ENCODE measurements around the gene PKN1. TPM values are rescaled to one million over a fixed set of nuclear protein-coding genes. Genes with fewer than 3 reads are reported as not detected.
A peak's percentile ranks its signal among the peaks of the same experiment; 100 is the strongest.

PKN1 gene
- total and polyA plus RNA-seq, 8 donors: 42.0 to 268 (median 87.9) TPM

DNA sequence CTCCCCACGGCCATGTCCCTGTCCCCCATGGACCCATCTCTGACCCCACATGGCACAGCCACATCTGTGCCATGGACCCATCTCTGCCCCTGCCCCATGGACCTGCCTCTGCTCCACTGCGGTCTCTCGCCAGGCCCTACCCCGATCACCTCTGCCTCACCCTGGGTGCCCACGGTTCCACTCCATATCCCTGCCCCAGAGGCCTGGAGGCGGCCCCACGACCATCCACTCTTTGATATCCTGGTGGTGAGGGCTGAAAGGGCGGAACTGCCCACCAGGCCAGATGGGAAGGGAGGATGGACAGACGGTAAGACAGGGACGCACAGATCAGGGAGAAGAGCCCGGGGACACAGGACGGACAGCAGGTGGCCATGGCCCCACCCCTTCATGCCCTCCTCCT, 41.7 kb downstream of the PKN1 start:
- peaks cover 0 to 47% (median 29%) of the 10 kb centered on the region in 3 donors for H3K27me3 ChIP-seq
- WGBS, 5 donors: 30 to 42% (median 36%) methylated on average over 11 to 12 of the region's 12 CpGs
- intact Hi-C loops (cut with DNase I; ENCODE audit: low total_unique reads): no loop called here

DNA sequence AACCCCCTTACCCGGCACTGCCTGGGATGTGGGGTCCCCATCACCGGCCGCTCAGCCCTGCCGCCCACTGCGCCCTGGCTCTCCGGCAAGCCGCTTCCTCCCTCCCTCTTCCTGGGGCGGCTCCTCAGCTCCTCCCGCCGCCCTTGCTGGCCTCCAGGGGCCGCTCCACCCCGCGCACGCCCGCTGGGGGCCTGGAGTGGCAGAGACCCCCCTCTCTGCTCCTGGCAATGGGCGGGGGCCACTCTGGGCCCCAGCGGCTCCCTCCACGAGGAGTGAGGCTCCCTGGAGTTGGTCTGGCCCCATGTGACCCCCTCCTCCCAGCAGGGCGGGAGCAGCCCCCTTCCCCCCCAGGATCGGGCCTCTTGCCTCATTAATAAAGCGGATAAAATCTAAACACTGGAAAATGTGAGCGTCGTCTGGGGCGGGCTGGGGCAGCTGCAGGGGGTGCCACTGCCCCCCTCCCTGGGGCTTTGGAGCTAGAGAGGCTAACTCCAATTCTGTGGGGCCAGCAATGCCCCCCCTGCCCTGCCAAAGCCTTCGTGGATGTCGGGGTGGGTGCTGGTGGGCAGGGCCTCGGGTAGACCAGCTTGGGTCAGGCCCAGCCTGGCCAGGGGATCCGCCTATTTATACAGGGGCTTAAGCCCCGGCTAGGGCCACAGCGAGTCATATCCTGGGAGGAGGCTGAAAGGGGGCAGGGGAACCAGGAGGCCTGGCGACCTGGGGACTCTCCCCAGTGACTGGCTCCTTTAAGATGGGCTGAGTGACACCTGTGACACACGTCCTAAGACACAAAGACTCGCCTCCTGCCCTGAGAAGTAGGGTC, 42.4 kb downstream of the PKN1 start, which contains the start of gene PTGER1:
Gene PTGER1 (minus strand): TSS at position 104 of the 823 bp plus-strand sequence. CDS start 1,034 bp downstream, outside the sequence.
- 5 to 11% (median 7%) methylated on average over 23 to 33 of the region's 33 CpGs for WGBS, 5 donors
- TF ChIP-seq POLR2A (IDR thresholded peaks at IDR 0.05): no peak
- TF ChIP-seq, protein P1, sequence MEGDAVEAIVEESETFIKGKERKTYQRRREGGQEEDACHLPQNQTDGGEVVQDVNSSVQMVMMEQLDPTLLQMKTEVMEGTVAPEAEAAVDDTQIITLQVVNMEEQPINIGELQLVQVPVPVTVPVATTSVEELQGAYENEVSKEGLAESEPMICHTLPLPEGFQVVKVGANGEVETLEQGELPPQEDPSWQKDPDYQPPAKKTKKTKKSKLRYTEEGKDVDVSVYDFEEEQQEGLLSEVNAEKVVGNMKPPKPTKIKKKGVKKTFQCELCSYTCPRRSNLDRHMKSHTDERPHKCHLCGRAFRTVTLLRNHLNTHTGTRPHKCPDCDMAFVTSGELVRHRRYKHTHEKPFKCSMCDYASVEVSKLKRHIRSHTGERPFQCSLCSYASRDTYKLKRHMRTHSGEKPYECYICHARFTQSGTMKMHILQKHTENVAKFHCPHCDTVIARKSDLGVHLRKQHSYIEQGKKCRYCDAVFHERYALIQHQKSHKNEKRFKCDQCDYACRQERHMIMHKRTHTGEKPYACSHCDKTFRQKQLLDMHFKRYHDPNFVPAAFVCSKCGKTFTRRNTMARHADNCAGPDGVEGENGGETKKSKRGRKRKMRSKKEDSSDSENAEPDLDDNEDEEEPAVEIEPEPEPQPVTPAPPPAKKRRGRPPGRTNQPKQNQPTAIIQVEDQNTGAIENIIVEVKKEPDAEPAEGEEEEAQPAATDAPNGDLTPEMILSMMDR (IDR thresholded peaks at IDR 0.05): peak in 3 of 7 experiments; percentile 5 to 48 (median 22)
- peaks cover 61 to 78% (median 69%) of the 10 kb centered on the region in 4 donors for H3K4me1 ChIP-seq
- H3K27me3 ChIP-seq: peaks cover 0 to 47% (median 29%) of the 10 kb centered on the region in 3 donors
- H3K4me3 ChIP-seq: peak within 1 kb of the TSS; percentile 18 to 46 (median 26)
- DNase-seq: peak in 1 of 2 donors; percentile 82
- H3K36me3 ChIP-seq: peaks cover 20 to 47% (median 45%) of the 10 kb centered on the region in 4 donors
- peak within 1 kb of the TSS in 4 of 5 donors; percentile 18 to 82 (median 74) for H3K27ac ChIP-seq
- intact Hi-C loops (cut with DNase I; ENCODE audit: low total_unique reads): no loop called here
- H3K9me3 ChIP-seq: no peaks in the 10 kb centered on the region

More for the DNA sequence above, 41.7 kb downstream of the PKN1 start:
- DNase-seq: no peak
- peak overlapping the region in 4 of 5 donors; percentile 18 to 82 (median 74) for H3K27ac ChIP-seq
- TF ChIP-seq, protein P1 (IDR thresholded peaks at IDR 0.05): no peak
- TF ChIP-seq POLR2A (IDR thresholded peaks at IDR 0.05): no peak
- TF ChIP-seq EP300 (IDR thresholded peaks at IDR 0.05): no peak
- no peak for TF ChIP-seq POLR2AphosphoS5 (IDR thresholded peaks at IDR 0.05)
- peaks cover 27 to 47% (median 45%) of the 10 kb centered on the region in 4 donors for H3K36me3 ChIP-seq
- H3K9me3 ChIP-seq: no peaks in the 10 kb centered on the region
- H3K4me3 ChIP-seq: peak overlapping the region; percentile 18 to 29 (median 26)
- H3K4me1 ChIP-seq: peaks cover 61 to 71% (median 66%) of the 10 kb centered on the region in 4 donors

DNA sequence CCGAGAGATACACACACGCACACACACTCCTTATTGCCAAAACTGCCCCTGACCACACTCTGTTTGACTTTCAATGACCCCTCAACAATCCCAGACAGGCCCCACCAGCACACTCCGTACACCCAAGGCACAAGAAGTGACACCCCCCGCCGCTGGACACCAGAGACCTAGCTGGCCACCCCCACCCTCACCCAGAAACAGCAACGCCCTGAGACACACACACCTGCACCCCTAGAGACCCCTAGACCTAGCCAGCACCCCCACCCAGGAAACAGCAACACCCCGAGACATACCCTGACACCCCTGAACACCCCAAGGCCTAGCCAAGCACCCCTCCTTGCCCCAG, 43.2 kb downstream of the PKN1 start:
- Histone ChIP-seq H3K4me1 (peaks cover 61 to 81% (median 69%) of the 10 kb centered on the region in 4 donors), H3K27me3 (peaks cover 0 to 47% (median 29%) of the 10 kb centered on the region in 3 donors), H3K9me3 (no peaks in the 10 kb centered on the region), H3K27ac (peak overlapping the region in 4 of 5 donors; percentile 18 to 82 (median 74)), H3K4me3 (no peak overlapping the region), H3K36me3 (peaks cover 16 to 46% (median 44%) of the 10 kb centered on the region in 4 donors)
- no peak for DNase-seq
- intact Hi-C loops (cut with DNase I; ENCODE audit: low total_unique reads): no loop called here
- WGBS, 5 donors: 72 to 79% (median 76%) methylated on average over 6 to 7 of the region's 7 CpGs
- TF ChIP-seq EP300 (IDR thresholded peaks at IDR 0.05) (no peak), POLR2A (IDR thresholded peaks at IDR 0.05) (no peak), POLR2AphosphoS5 (IDR thresholded peaks at IDR 0.05) (no peak)
- TF ChIP-seq, protein P1 (IDR thresholded peaks at IDR 0.05): no peak

DNA sequence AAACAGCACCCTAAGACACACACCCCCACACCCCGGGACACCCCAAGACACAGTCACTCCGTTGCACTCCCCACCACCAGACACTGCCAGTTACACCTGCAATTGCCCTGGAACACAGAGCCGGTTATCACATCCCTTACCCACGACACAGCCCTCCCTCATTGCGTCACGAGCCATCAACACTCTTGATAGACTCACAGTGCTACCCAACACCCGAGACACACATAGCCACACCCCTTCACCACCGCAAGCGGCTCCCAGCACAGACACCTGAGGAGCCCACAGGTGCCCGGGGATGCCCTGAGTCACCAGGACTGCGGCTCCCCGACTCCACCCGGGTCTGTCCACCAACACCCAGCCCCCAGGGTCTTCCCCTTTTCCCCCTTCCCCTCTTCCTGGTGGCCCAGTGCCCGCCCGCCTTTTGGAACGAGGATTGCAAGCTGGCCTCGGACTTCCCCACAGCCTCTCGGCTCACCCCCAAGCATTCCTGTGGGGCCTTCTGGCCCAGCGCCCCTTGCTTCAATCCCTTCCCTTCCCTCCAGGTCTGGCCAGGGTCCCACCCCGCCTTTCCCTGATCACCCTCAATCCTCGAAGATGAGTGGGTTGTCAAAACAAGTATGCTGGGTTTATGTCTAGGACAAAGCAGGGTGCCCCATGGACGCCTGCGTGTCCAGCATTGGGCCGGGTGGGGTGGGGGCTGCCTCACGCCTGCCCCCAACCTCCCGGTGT, 43.7 kb downstream of the PKN1 start:
- Histone ChIP-seq H3K27ac (peak overlapping the region; percentile 1 to 82 (median 73)), H3K27me3 (peaks cover 0 to 47% (median 29%) of the 10 kb centered on the region in 3 donors), H3K4me3 (no peak overlapping the region), H3K36me3 (peaks cover 16 to 44% (median 41%) of the 10 kb centered on the region in 4 donors), H3K4me1 (peaks cover 59 to 77% (median 65%) of the 10 kb centered on the region in 4 donors), H3K9me3 (no peaks in the 10 kb centered on the region)
- intact Hi-C loops (cut with DNase I; ENCODE audit: low total_unique reads): no loop called here
- WGBS, 5 donors: 36 to 49% (median 45%) methylated on average over 24 to 26 of the region's 26 CpGs
- DNase-seq: peak; percentile 51 to 85
- peak; percentile 5 to 37 (median 25) for TF ChIP-seq POLR2AphosphoS5 (IDR thresholded peaks at IDR 0.05)
- TF ChIP-seq, protein P1 (IDR thresholded peaks at IDR 0.05): no peak

Measured in stomach (tissue), 9 donors.